ENCODE measurements around the gene MGLL. TPM values are rescaled to one million over a fixed set of nuclear protein-coding genes. Genes with fewer than 3 reads are reported as not detected.

The MGLL gene
- total RNA-seq, 1 experiment from 2014 or later, result 2.1 TPM

DNA sequence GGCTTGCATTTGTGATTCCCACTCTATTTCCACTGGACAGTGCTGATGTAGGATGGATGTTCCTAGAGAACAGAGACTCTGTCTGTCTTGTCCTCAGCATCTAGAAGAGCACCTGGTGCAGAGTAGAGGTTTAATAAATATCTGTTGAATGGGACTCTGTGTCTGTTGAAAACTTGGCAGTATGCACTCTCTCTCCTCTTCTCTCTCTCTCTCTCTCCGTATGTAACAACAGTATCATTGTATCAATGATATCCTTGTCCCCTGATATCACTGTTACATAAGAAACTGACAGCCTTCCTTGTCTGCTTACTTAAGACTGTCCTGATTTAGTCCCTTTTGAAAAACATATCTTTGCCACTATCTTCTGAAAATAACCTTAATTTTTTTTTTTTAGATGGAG lies 24.3 kb upstream of the MGLL start:
- Histone ChIP-seq H3K4me1 (ENCODE audit: control insufficient read depth, insufficient read depth, low read length) (no peaks in the 10 kb centered on the region), H3K27me3 (ENCODE audit: control insufficient read depth, insufficient read depth, low read length) (peaks cover 18% of the 10 kb centered on the region), H3K9me3 (ENCODE audit: control insufficient read depth, insufficient read depth, low read depth, low read length) (no peaks in the 10 kb centered on the region), H3K36me3 (ENCODE audit: control insufficient read depth, insufficient read depth, low read length) (no peaks in the 10 kb centered on the region), H3K4me3 (ENCODE audit: low read depth in 2 of 2, low read length in 2 of 2) (no peak overlapping the region), H3K27ac (ENCODE audit: low read length) (no peak overlapping the region)
- BruUV-seq (replicated peaks), result no TSS peak
- ChIA-PET CTCF (no interaction called here), POLR2A (no interaction called here)
- TF ChIP-seq, protein P1, sequence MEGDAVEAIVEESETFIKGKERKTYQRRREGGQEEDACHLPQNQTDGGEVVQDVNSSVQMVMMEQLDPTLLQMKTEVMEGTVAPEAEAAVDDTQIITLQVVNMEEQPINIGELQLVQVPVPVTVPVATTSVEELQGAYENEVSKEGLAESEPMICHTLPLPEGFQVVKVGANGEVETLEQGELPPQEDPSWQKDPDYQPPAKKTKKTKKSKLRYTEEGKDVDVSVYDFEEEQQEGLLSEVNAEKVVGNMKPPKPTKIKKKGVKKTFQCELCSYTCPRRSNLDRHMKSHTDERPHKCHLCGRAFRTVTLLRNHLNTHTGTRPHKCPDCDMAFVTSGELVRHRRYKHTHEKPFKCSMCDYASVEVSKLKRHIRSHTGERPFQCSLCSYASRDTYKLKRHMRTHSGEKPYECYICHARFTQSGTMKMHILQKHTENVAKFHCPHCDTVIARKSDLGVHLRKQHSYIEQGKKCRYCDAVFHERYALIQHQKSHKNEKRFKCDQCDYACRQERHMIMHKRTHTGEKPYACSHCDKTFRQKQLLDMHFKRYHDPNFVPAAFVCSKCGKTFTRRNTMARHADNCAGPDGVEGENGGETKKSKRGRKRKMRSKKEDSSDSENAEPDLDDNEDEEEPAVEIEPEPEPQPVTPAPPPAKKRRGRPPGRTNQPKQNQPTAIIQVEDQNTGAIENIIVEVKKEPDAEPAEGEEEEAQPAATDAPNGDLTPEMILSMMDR (IDR thresholded peaks at IDR 0.05), result no peak
- no peak for TF ChIP-seq TCF7L2 (IDR thresholded peaks at IDR 0.05; ENCODE audit: low read depth, low read length)
- TF ChIP-seq POLR2AphosphoS5 (IDR thresholded peaks at IDR 0.05; ENCODE audit: low read depth, low read length), result no peak
- TF ChIP-seq, protein P2, sequence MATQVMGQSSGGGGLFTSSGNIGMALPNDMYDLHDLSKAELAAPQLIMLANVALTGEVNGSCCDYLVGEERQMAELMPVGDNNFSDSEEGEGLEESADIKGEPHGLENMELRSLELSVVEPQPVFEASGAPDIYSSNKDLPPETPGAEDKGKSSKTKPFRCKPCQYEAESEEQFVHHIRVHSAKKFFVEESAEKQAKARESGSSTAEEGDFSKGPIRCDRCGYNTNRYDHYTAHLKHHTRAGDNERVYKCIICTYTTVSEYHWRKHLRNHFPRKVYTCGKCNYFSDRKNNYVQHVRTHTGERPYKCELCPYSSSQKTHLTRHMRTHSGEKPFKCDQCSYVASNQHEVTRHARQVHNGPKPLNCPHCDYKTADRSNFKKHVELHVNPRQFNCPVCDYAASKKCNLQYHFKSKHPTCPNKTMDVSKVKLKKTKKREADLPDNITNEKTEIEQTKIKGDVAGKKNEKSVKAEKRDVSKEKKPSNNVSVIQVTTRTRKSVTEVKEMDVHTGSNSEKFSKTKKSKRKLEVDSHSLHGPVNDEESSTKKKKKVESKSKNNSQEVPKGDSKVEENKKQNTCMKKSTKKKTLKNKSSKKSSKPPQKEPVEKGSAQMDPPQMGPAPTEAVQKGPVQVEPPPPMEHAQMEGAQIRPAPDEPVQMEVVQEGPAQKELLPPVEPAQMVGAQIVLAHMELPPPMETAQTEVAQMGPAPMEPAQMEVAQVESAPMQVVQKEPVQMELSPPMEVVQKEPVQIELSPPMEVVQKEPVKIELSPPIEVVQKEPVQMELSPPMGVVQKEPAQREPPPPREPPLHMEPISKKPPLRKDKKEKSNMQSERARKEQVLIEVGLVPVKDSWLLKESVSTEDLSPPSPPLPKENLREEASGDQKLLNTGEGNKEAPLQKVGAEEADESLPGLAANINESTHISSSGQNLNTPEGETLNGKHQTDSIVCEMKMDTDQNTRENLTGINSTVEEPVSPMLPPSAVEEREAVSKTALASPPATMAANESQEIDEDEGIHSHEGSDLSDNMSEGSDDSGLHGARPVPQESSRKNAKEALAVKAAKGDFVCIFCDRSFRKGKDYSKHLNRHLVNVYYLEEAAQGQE (IDR thresholded peaks at IDR 0.05; ENCODE audit: insufficient read depth in 1 of 2, low read depth in 2 of 2, low read length in 1 of 2), result no peak
- no peak for TF ChIP-seq SIN3A (IDR thresholded peaks at IDR 0.05; ENCODE audit: borderline replicate concordance, insufficient read depth, low read depth, low read length)
- intact Hi-C loops (cut with micrococcal nuclease; ENCODE audit: unreplicated experiment), result no loop called here
- no peak for ATAC-seq
- in situ Hi-C loops (cut with HindIII; ENCODE audit: low pct_unique_long_range_greater_than_20kb, low sequenced_read_pairs), result loop anchor here (10.0 kb wide), 1 partner anchor 108 kb away; no protein-coding TSS in a partner anchor
- DNase-seq (ENCODE audit: low read depth, low spot score), result no peak

DNA sequence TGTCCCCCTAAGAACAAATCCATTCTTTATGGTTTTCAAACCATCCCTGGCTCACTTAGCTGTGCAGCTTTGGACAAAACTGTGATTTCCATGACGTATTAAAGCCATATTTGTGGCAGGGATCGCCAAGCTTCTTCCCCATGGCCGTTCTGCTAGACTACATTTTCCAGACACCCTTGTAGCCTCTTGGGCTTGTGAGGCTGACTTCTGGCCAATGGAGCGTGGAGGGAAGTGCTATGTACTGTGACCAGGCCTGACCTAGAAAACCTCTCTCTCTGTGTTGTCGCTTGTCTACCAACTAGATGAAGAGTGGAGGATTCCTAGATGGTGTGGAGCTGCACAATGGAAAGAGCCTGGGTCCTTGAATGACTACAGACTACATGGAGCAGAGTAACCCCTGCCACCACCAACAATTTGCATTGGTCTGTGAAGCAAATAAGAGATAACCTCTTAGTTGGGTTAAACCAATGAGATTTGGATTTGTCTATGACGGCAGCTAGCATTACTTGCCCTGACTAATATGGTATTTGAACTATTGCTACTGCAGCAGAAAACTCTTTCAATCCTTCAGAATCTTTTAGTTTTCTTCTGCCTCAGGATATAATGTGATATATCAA lies 22.1 kb upstream of the MGLL start:
- Histone ChIP-seq H3K4me3 (ENCODE audit: low read depth in 2 of 2, low read length in 2 of 2) (no peak overlapping the region), H3K9me3 (ENCODE audit: control insufficient read depth, insufficient read depth, low read depth, low read length) (no peaks in the 10 kb centered on the region), H3K27me3 (ENCODE audit: control insufficient read depth, insufficient read depth, low read length) (peaks cover 18% of the 10 kb centered on the region), H3K27ac (ENCODE audit: low read length) (no peak overlapping the region), H3K36me3 (ENCODE audit: control insufficient read depth, insufficient read depth, low read length) (no peaks in the 10 kb centered on the region), H3K4me1 (ENCODE audit: control insufficient read depth, insufficient read depth, low read length) (no peaks in the 10 kb centered on the region)
- intact Hi-C loops (cut with micrococcal nuclease; ENCODE audit: unreplicated experiment) (no loop called here), in situ Hi-C loops (cut with HindIII; ENCODE audit: low pct_unique_long_range_greater_than_20kb, low sequenced_read_pairs) (loop anchor here (10.0 kb wide), 1 partner anchor 110 kb away; no protein-coding TSS in a partner anchor)
- POLR2A ChIA-PET, result no interaction called here
- ATAC-seq, result no peak
- CTCF ChIA-PET, result no interaction called here
- DNase-seq (ENCODE audit: low read depth, low spot score), result no peak
- TF ChIP-seq TCF7L2 (IDR thresholded peaks at IDR 0.05; ENCODE audit: low read depth, low read length) (no peak), SIN3A (IDR thresholded peaks at IDR 0.05; ENCODE audit: borderline replicate concordance, insufficient read depth, low read depth, low read length) (no peak), POLR2AphosphoS5 (IDR thresholded peaks at IDR 0.05; ENCODE audit: low read depth, low read length) (no peak)
- TF ChIP-seq, protein P2 (IDR thresholded peaks at IDR 0.05; ENCODE audit: insufficient read depth in 1 of 2, low read depth in 2 of 2, low read length in 1 of 2), result no peak
- TF ChIP-seq, protein P1 (IDR thresholded peaks at IDR 0.05), result no peak
- no TSS peak for BruUV-seq (replicated peaks)
